OCI-LY1 (cell line): ENCODE results near the gene KIRREL3.

Source experiments
- H2AFZ ChIP-seq: fragments of 200-600 bp; sonication (generic), shearing (Covaris generic); 2 replicates; pipeline ENCODE4 v1.6.0; 2014; ENCODE audit warnings: antibody characterized with exemption, mild to moderate bottlenecking, low read length
- H3F3A ChIP-seq: fragments of 200-600 bp; sonication (generic), shearing (Covaris generic); 2 replicates; pipeline ENCODE4 v1.6.0; 2014; ENCODE audit warnings: mild to moderate bottlenecking, antibody characterized with exemption, low read length, moderate library complexity; ENCODE audit not compliant: insufficient read depth
- H3K27ac ChIP-seq: fragments of 200-600 bp; sonication (generic); 2 replicates; pipeline ENCODE4 v1.5.1; 2014; ENCODE audit warnings: low read length, mixed run types, mild to moderate bottlenecking, low read depth; ENCODE audit not compliant: poor library complexity, severe bottlenecking
- H3K27me3 ChIP-seq: fragments of 200-600 bp; sonication (generic); 2 replicates; pipeline ENCODE4 v1.6.0; 2014; ENCODE audit warnings: antibody characterized with exemption, mild to moderate bottlenecking, low read length, moderate library complexity; ENCODE audit not compliant: insufficient read depth
- H3K36me3 ChIP-seq: fragments of 200-600 bp; sonication (generic); 2 replicates; pipeline ENCODE4 v1.6.1; 2014; ENCODE audit warnings: mild to moderate bottlenecking, antibody characterized with exemption, low read length, moderate library complexity, mixed read lengths; ENCODE audit not compliant: insufficient read depth
- H3K4me1 ChIP-seq: fragments of 200-600 bp; sonication (generic); 2 replicates; pipeline ENCODE4 v1.5.1; 2014; ENCODE audit warnings: mild to moderate bottlenecking, low read length, moderate library complexity; ENCODE audit not compliant: insufficient read depth, severe bottlenecking
- H3K4me2 ChIP-seq: fragments of 200-600 bp; sonication (generic), shearing (Covaris generic); 2 replicates; pipeline ENCODE4 v1.6.1; 2014; ENCODE audit warnings: low read length
- H3K4me3 ChIP-seq: fragments of 200-600 bp; sonication (generic); 2 replicates; pipeline ENCODE4 v1.5.1; 2014; ENCODE audit warnings: low read length, low read depth, mild to moderate bottlenecking, mixed read lengths; ENCODE audit not compliant: poor library complexity, severe bottlenecking
- H3K79me2 ChIP-seq: fragments of 200-600 bp; shearing (Covaris generic); 2 replicates; pipeline ENCODE4 v1.6.1; 2016; ENCODE audit warnings: mixed run types, low read length, mixed read lengths; ENCODE audit not compliant: insufficient read depth
- H3K9ac ChIP-seq: fragments of 200-600 bp; sonication (generic), shearing (Covaris generic); 2 replicates; pipeline ENCODE4 v1.6.1; 2014; ENCODE audit warnings: mild to moderate bottlenecking, low read length, mixed read lengths
- H3K9me2 ChIP-seq: fragments of 200-600 bp; sonication (generic), shearing (Covaris generic); 2 replicates; pipeline ENCODE4 v1.6.1; 2014; ENCODE audit warnings: low read depth, mild to moderate bottlenecking, low read length, mixed read lengths
- H3K9me3 ChIP-seq: fragments of 200-600 bp; shearing (Covaris generic); 2 replicates; pipeline ENCODE4 v1.6.1; 2014; ENCODE audit warnings: low read length, mixed read lengths
- H4K20me1 ChIP-seq: fragments of 200-600 bp; sonication (generic), shearing (Covaris generic); 2 replicates; pipeline ENCODE4 v1.6.0; 2016; ENCODE audit warnings: mild to moderate bottlenecking, low read length; ENCODE audit not compliant: insufficient read depth
- EZH2 ChIP-seq: fragments of 200-600 bp; sonication (generic), shearing (Covaris generic); IDR thresholded peaks from 2 replicates; pipeline ENCODE4 v1.8.0; 2017; ENCODE audit warnings: borderline replicate concordance, mixed run types, mild to moderate bottlenecking, antibody characterized with exemption, low read length, moderate library complexity, mixed read lengths
- TF ChIP-seq, protein P1 (sequence below): fragments of 200-600 bp; sonication (generic), shearing (Covaris generic); IDR thresholded peaks from 2 replicates; pipeline ENCODE4 v1.5.1; 2017; ENCODE audit warnings: mild to moderate bottlenecking, antibody characterized with exemption, low read length, moderate library complexity, mixed read lengths

Gene KIRREL3

DNA sequence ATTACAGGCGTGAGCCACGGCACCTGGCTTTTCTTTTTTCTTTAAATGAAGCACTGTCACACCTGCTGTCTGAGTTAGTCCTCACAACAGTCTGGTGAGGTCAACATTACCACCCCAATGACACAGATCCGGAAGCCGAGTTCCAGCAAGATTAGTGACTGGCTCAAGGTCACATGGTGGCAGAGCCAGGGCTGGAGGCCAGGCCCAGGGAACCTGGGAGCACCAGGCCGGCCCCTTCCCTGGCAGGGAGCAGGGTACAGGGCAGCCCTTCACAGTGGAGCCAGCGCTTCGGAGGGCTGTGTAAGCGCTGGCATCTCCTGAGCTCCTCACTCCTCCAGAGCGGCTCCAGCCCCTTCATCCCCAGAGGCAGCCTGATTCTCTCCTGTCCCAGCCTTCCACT, 526.4 kb downstream of the KIRREL3 start:
- Histone ChIP-seq H3K79me2 (no peaks in the 10 kb centered on the region), H3K4me2 (no peak overlapping the region), H3F3A (no peaks in the 10 kb centered on the region)

GRCh38 chr11:126473269-126473668, 527.3 kb downstream of the KIRREL3 start:
- H3K79me2 ChIP-seq = no peaks in the 10 kb centered on the region
- H3K4me3 ChIP-seq = no peak overlapping the region
- H3K9ac ChIP-seq = no peak overlapping the region
- TF ChIP-seq EZH2 = no peak
- no peak overlapping the region for H2AFZ ChIP-seq
- H3K27me3 ChIP-seq = no peaks in the 10 kb centered on the region
- H3K4me2 ChIP-seq = no peak overlapping the region
- H3K36me3 ChIP-seq = no peaks in the 10 kb centered on the region
- no peaks in the 10 kb centered on the region for H4K20me1 ChIP-seq
- H3K4me1 ChIP-seq = no peaks in the 10 kb centered on the region
- H3K9me3 ChIP-seq = no peaks in the 10 kb centered on the region
- no peaks in the 10 kb centered on the region for H3F3A ChIP-seq
- H3K9me2 ChIP-seq = no peaks in the 10 kb centered on the region
- H3K27ac ChIP-seq = no peak overlapping the region

More for the DNA sequence above, 526.4 kb downstream of the KIRREL3 start:
- H2AFZ ChIP-seq = no peak overlapping the region
- H4K20me1 ChIP-seq = no peaks in the 10 kb centered on the region
- H3K4me3 ChIP-seq = no peak overlapping the region
- H3K27me3 ChIP-seq = no peaks in the 10 kb centered on the region
- H3K9me2 ChIP-seq = no peaks in the 10 kb centered on the region
- H3K9ac ChIP-seq = no peak overlapping the region
- H3K4me1 ChIP-seq = no peaks in the 10 kb centered on the region
- no peaks in the 10 kb centered on the region for H3K9me3 ChIP-seq
- no peaks in the 10 kb centered on the region for H3K36me3 ChIP-seq
- H3K27ac ChIP-seq = no peak overlapping the region
- TF ChIP-seq EZH2 = no peak
- TF ChIP-seq, protein P1, sequence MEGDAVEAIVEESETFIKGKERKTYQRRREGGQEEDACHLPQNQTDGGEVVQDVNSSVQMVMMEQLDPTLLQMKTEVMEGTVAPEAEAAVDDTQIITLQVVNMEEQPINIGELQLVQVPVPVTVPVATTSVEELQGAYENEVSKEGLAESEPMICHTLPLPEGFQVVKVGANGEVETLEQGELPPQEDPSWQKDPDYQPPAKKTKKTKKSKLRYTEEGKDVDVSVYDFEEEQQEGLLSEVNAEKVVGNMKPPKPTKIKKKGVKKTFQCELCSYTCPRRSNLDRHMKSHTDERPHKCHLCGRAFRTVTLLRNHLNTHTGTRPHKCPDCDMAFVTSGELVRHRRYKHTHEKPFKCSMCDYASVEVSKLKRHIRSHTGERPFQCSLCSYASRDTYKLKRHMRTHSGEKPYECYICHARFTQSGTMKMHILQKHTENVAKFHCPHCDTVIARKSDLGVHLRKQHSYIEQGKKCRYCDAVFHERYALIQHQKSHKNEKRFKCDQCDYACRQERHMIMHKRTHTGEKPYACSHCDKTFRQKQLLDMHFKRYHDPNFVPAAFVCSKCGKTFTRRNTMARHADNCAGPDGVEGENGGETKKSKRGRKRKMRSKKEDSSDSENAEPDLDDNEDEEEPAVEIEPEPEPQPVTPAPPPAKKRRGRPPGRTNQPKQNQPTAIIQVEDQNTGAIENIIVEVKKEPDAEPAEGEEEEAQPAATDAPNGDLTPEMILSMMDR = no peak

DNA sequence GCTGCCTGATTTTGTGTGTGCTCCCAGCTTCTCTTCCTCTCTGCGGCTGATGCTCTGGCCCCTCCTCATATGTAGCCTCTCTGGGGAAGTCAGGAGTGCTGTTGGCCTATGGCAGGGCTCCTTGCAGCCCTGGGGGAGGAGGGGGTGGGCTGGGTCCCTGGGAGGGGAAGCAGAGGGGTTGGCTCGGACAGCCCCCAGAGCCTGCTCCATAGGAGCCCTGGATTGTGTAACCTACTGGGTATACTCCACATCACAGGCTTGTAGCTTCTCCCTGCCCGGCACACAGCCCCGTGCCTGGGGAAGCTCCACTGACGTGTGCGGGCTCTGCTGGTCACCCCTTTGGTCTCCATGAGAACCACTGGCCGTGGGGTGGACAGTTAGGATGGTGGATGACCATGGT, 531.3 kb downstream of the KIRREL3 start:
- Histone ChIP-seq H3K9me3 (no peaks in the 10 kb centered on the region), H3K27me3 (no peaks in the 10 kb centered on the region), H4K20me1 (no peaks in the 10 kb centered on the region), H3F3A (no peaks in the 10 kb centered on the region), H3K9me2 (no peaks in the 10 kb centered on the region), H3K27ac (no peak overlapping the region), H3K4me2 (no peak overlapping the region), H3K9ac (no peak overlapping the region), H3K4me3 (no peak overlapping the region), H3K79me2 (no peaks in the 10 kb centered on the region), H2AFZ (no peak overlapping the region), H3K4me1 (peaks cover 11% of the 10 kb centered on the region), H3K36me3 (no peaks in the 10 kb centered on the region)
- TF ChIP-seq, protein P1 = no peak
- no peak for TF ChIP-seq EZH2

DNA sequence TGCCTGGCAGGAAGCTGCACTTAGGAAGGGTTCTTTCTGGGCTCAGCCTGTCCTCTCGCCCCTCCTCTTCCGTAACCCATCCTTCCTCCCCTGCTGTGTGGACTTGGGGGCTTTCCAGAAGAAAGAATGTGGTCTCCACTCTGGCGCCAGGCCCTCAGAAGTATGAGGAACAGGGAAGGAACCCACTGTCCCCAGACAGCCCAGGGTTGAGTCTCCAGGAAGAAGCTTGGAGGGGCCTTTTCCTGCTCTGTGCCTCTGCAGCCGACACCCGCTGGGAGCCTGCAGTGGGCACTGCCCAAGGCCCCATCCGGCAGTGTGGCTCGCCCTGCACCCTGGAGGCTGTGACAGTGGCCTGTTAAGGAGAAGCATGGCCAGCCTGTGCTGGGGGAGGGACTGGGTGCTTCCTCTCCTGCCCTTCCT, 532.5 kb downstream of the KIRREL3 start:
- no peak overlapping the region for H3K4me3 ChIP-seq
- no peaks in the 10 kb centered on the region for H4K20me1 ChIP-seq
- H3K27ac ChIP-seq = no peak overlapping the region
- no peaks in the 10 kb centered on the region for H3K9me2 ChIP-seq
- H3K9ac ChIP-seq = no peak overlapping the region
- H3K79me2 ChIP-seq = no peaks in the 10 kb centered on the region
- H3F3A ChIP-seq = no peaks in the 10 kb centered on the region
- no peaks in the 10 kb centered on the region for H3K9me3 ChIP-seq
- H3K36me3 ChIP-seq = no peaks in the 10 kb centered on the region
- no peaks in the 10 kb centered on the region for H3K27me3 ChIP-seq
- no peak overlapping the region for H2AFZ ChIP-seq
- no peak for TF ChIP-seq EZH2
- no peak overlapping the region for H3K4me2 ChIP-seq
- H3K4me1 ChIP-seq = peaks cover 11% of the 10 kb centered on the region
